Measurements from ENCODE around the gene SMAD5.

The SMAD5 gene

GRCh38 chr5:136197462-136198142 lies 65.0 kb downstream of the SMAD5 start:
- no peak for DNase-seq (ENCODE audit: low read depth)

DNA sequence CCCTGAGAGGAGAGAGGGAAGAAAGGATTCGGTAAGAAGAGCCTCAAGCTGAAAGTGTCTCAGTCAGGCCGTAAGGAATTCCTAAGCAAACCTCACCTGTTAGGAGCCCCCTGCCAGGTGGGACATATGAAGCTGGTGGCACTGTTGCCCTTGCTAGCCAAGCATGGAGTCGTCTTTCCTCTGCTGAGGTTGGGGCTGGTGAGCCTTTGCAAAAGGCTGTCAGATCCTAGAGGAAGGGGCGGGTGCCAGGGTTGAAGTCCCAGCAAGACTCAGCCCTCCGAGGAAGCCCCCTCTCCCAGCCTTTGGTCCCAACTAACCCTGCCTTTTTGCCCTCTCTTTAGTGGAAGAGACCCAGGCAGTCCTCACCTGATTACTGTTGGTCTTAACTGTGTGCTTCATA lies 65.8 kb downstream of the SMAD5 start:
- no peak for DNase-seq (ENCODE audit: low read depth)

- no peak for DNase-seq (ENCODE audit: low read depth)
These were observed 66.8 kb downstream of the SMAD5 start for GRCh38 chr5:136199408-136199807.

GRCh38 chr5:136200130-136200529 lies 67.5 kb downstream of the SMAD5 start:
- DNase-seq (ENCODE audit: low read depth): no peak

- no peak for DNase-seq (ENCODE audit: low read depth)
These were observed 68.1 kb downstream of the SMAD5 start for GRCh38 chr5:136200761-136201160.

DNA sequence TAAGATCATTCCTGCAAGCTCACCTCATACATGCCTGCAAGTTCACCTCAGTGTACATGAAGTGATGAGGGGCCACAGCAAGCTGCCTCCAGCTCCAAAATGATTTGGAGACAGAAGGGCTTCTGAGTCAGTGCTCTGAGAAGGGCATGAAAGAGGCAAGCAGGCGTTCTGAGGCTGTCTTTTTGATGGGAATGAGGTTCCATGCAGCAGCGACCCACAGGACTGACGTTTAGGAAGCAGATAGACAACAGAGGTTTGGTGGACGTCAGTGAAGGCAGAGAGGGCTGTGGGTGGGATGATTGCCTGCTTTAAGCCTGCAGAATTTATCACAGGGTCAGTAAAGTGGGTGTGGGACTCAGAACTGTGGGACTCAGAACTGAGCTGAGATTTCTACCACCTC lies 69.2 kb downstream of the SMAD5 start:
- DNase-seq (ENCODE audit: low read depth): no peak

DNA sequence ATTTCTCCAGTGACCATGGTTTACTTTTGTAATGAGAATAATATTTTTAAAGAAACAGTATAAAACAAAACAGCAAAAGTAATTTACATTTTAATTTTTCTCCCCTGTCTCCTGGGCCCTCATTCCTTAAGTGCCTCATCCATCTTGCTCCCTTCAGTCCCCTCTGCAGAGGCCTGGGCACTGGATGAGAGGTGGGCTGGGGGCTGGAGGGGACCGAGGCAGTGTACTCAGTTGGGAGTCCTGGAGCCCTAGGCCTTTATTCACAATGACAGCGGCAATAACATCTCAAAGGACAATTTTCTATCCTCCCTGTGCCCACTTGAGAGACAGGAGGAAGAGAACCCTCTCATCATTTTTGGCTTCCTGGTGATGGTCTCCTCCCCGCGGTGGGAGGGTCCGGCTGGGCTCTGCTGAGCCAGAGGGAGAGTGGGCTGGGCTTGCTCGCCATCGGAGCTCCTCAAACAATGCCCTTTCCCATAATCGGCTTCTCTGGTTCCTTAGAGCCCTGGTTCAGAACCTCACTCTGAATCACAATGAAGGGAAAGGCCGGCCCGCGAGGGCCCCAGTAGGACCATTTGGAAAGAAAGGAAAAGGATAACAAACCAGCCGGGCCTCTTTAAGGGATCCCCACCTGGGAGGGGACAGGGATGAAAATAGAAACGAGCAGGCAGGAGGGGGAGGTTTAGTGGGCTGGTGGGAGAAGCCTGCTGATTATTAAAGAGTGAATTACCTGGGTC lies 70.0 kb downstream of the SMAD5 start:
- no peak for DNase-seq (ENCODE audit: low read depth)

- no peak for DNase-seq (ENCODE audit: low read depth)
These were observed 70.8 kb downstream of the SMAD5 start for GRCh38 chr5:136203303-136203922.

DNA sequence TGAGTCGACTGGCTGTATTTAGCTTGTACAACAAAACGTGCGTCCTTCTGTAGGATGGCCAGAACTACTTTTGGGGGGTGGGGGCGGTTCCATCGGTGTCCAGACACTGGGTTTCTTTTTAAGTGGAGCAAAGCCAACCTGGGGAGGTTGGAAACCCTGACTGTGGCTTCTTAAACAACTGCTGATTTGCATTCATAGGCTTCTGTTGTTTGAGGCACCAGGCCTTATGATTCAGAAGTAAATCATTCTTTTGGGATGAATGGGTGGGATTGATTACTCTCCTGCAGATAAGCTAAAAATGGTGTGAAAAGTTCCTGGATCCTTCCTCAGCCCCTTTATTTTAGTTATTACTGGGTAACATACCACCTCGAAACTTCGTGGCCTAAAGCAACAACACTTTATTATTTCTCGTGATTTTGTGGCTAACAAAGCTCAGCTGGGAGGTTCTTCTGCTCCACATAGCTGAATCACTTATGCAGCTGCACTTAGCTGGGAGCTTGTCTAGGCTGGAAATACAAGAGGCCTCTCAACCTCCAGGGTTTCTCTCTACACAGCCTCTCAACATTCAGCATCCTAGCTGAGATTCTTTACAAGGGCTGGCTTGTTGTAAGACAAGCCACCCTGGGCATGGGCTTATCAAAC lies 72.5 kb downstream of the SMAD5 start:
- no peak for DNase-seq (ENCODE audit: low read depth)

DNA sequence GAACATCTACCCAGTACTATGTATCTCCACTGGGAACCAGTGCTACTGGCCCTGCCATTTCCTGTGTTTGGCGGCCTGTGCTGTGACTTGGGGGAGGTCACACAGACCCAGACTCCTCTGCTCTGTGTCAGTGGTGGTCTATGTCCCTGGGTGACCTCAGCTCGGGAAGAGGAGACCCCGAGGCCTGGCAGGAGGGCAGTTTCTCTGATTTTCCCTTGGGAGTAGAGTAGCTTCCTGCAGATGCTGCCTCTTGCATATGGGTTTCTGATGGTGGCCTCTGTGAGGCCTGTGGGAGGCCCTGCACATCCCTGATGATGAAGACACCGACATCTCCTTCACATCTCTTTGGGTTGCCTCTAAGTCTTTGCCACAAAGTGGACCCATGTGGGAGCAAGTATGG lies 73.3 kb downstream of the SMAD5 start:
- DNase-seq (ENCODE audit: low read depth): no peak

DNA sequence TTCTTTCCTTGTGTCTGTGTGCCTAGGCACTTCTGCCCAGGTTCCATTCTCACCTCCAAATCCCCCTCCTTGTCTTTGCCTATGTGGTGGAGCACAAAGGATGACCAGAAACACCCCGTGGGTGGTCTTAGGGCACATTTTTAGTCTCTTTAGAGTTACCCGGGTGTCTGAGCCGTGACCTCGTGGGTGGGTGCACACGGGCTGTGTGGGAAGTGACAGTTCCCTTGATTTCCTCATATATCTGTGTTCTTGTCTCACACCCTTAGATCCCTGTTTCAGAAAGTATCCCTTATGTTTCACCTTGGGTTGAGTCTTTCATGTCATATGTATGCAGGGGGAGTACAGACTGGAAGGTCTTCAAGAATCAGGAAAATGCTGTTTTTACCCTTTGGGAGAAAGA lies 73.7 kb downstream of the SMAD5 start:
- no peak for DNase-seq (ENCODE audit: low read depth)

- no peak for DNase-seq (ENCODE audit: low read depth)
These were observed 75.0 kb downstream of the SMAD5 start for GRCh38 chr5:136207631-136208030.

DNA sequence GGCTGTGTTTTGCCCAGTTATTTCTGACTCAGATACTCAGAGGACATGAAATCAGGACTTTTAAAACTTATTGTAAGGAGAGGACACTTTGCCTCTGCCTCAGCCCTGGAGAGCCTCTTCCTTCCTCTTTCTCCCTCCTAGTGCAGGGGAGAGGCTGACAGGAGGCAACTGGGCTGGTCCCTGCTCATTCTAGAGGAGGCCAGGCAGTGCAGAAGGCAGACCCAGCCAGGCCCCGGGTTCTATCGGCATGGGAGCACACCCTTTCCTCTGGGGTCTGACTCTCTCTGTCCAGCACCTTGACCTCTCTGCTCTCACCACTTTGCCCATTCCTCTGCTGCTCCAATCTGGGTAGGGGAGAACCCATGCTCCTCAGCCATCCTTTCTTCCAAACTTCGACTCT lies 76.3 kb downstream of the SMAD5 start:
- no peak for DNase-seq (ENCODE audit: low read depth)

GRCh38 chr5:136209346-136209910 lies 76.8 kb downstream of the SMAD5 start:
- DNase-seq (ENCODE audit: low read depth): no peak

GRCh38 chr5:136210259-136210658 lies 77.6 kb downstream of the SMAD5 start:
- DNase-seq (ENCODE audit: low read depth): no peak

DNA sequence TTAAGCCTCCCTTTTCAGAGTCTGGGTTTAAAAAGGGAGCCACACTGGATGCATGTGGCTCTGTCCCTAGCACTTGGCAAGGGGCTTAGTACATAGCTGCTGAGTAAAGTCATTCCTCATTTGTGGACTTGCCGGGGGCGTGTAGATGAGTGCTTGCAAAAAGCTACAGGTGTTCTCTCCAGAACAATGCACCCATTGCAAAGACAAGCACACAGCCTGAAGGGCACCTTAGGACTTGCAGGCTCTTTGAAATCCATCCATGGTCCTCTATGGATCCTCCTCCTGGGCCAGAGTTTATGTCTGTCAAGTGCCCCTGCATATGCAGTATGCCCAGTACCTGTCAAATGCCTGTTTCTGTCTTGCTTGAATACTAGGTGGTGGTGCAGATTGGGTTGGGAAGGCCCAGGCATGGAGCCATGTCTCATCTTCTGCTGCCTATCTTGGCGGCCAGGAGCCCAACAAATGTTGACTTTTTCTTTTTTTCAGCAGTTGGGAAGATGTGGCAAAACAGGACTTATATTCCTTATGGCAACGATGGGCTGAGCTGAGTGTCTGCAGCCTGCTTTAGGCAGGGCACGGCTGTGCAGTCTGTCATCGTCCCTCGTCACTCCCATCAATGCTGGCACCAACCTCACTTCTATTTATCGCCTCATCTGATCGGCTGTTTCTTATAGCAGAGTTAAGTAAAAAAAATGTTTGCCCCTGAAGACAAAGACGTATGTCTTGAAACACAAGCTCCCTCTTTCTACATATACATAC lies 78.8 kb downstream of the SMAD5 start:
- DNase-seq (ENCODE audit: low read depth): no peak

DNA sequence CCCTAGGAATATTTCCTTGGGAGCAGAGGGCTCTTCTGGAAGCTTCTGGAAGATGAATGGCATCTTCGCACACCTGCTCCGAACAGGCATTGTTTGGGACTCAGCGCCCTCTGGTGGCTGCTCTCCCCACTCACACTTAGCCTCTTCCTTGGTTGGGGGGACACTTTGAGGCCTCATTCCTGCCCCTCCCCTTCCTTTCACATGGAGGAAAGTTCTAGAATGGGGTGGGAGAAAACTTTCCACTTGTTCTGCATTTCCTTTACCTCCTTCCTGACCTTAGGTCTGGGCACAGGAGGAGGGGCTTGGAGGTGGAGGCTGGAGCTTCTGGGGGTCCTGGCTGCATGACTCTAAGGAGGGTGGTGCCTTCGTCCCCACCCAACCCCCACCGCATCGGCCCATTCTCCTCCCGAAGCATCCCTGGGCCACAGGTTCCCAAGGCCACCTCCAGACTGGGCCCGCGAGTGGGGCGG lies 79.6 kb downstream of the SMAD5 start:
- peak; percentile 4 for DNase-seq (ENCODE audit: low read depth)

DNA sequence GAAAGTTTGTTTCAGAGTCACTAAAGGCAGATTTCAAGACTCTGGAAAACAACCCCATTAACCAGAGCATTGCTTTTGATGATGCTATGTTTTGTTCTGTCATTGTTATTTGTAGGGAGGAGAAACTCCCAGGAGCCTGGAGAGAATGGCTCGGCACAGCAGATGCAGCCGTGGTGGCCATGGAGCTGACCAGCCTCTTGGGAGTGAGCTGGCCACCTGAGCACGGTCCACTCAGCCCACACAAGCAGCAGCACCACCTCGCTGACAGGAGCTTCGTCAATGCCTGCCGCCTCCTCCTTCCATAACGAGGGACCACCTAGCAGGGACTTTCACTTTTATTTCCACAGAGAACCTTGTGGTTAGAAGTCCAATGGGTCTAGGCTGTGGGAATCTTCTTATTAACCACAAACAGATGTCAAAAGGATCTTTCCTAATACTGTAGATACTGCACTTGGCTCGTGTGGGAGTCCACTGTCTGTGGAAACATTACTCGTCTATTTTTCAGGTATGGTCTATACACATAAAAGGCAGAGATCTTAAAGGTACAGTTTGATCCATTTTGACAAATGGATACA lies 81.4 kb downstream of the SMAD5 start:
- DNase-seq (ENCODE audit: low read depth): no peak

- DNase-seq (ENCODE audit: low read depth): no peak
These were observed 83.2 kb downstream of the SMAD5 start for GRCh38 chr5:136215812-136216211.

DNA sequence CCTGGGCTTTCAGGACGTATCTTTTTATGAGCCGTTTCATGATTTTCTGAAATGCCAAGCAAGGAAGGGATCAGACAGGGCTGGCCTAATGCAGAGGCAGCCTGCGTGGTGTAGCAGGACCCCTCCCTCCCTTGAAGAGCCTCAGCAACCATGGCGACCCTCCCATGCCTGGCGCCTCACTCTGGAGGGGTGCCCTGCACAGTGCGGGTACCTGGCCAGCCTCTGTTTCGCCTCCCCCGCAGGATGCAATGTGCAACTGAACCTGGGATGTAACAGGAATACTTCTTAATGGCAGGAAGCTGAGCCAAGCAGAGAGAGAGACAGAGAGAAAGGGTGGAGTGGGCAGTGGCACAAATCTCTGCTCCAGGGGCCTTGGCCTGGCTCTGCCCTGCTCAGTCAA lies 83.6 kb downstream of the SMAD5 start:
- DNase-seq (ENCODE audit: low read depth): no peak

- DNase-seq (ENCODE audit: low read depth): no peak
These were observed 88.7 kb downstream of the SMAD5 start for GRCh38 chr5:136221340-136221739.

All from activated T-cell treated with anti-CD3 and anti-CD28 coated beads for 24 hours (primary cell).